GM23248 (cell line): ENCODE measurements around the gene CPA2.

Source experiments
- EZH2 ChIP-seq: fragments of 200-600 bp; sonication (generic); IDR thresholded peaks from 2 replicates; pipeline ENCODE4 v1.6.1; 2018; ENCODE audit warnings: antibody characterized with exemption, mild to moderate bottlenecking; ENCODE audit not compliant: insufficient read depth, poor library complexity, severe bottlenecking
- EZH2phosphoT487 ChIP-seq: fragments of 200-600 bp; sonication (generic); IDR thresholded peaks from 2 replicates; pipeline ENCODE4 v1.6.1; 2018; ENCODE audit warnings: antibody characterized with exemption, moderate library complexity, mild to moderate bottlenecking, low read depth; ENCODE audit not compliant: insufficient read depth

DNA sequence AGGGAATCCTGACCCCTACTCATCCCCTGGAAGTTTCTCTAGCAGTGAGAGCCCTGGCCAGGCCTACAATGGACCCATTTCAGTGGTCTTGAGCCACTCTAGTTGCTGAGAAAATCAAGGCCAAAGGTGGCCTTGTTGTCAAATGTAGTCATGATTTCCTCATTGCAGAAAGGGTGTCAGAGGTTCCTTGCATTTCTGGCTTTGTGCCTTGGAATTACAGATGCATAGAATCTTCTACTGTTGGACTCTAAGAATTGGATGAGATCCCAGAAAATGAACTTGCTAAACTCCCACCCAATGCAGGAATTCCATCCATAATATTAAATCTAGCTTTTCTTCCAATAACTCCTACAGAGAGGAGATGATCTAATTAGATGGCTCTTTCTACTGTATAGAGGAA, 12.2 kb downstream of the CPA2 start:
- TF ChIP-seq EZH2phosphoT487: no peak
- no peak for TF ChIP-seq EZH2
